ENCODE data around the gene ECT2L.

ECT2L gene

GRCh38 chr6:138795809-138796603 is at the start of gene ECT2L:
TSS of gene ECT2L (plus strand) at chr6:138796087. CDS start at chr6:138813275, 17,188 bp downstream.
- DNase-seq, result no peak

- DNase-seq, result no peak
These were observed 43.9 kb upstream of the ECT2L start for GRCh38 chr6:138752017-138752416.

- no peak for DNase-seq
These were observed 38.8 kb upstream of the ECT2L start for GRCh38 chr6:138757136-138757535.

GRCh38 chr6:138765896-138766655 is 29.8 kb upstream of the ECT2L start:
- DNase-seq, result no peak

- no peak for DNase-seq
These were observed 26.7 kb upstream of the ECT2L start for GRCh38 chr6:138769102-138769676.

- no peak for DNase-seq
These were observed 23.2 kb upstream of the ECT2L start for GRCh38 chr6:138772596-138773176.

GRCh38 chr6:138773177-138774091 is 22.5 kb upstream of the ECT2L start, which contains the start of gene CCDC28A:
TSS of gene CCDC28A (plus strand) at chr6:138773769. CDS start at chr6:138776121, 2,352 bp downstream.
- DNase-seq, result peak; percentile 92

- DNase-seq, result no peak
These were observed 21.5 kb upstream of the ECT2L start for GRCh38 chr6:138774370-138774769.

- DNase-seq, result no peak
These were observed 19.2 kb upstream of the ECT2L start for GRCh38 chr6:138776659-138777058.

- no peak for DNase-seq
These were observed 17.6 kb upstream of the ECT2L start for GRCh38 chr6:138778331-138778730.

- DNase-seq, result no peak
These were observed 13.6 kb upstream of the ECT2L start for GRCh38 chr6:138782243-138782642.

GRCh38 chr6:138785079-138785478 is 10.8 kb upstream of the ECT2L start:
- DNase-seq, result no peak

- no peak for DNase-seq
These were observed 9.9 kb upstream of the ECT2L start for GRCh38 chr6:138785980-138786379.

GRCh38 chr6:138787138-138787537 is 8.7 kb upstream of the ECT2L start:
- DNase-seq, result no peak

- DNase-seq, result no peak
These were observed 884 bp downstream of the ECT2L start for GRCh38 chr6:138796771-138797170.

GRCh38 chr6:138797806-138798446 is 2.0 kb downstream of the ECT2L start:
- DNase-seq, result no peak

GRCh38 chr6:138800377-138801150 is 4.7 kb downstream of the ECT2L start:
- no peak for DNase-seq

- DNase-seq, result no peak
These were observed 7.4 kb downstream of the ECT2L start for GRCh38 chr6:138803331-138803730.

GRCh38 chr6:138803861-138804260 is 8.0 kb downstream of the ECT2L start:
- DNase-seq, result no peak

- no peak for DNase-seq
These were observed 9.3 kb downstream of the ECT2L start for GRCh38 chr6:138805016-138805765.

Data from activated effector memory CD4-positive, alpha-beta T cell treated with Interleukin-2 at 50 U/mL for 16 hours (primary cell).